Sigmoid colon (tissue), 4 donors: Measurements from ENCODE around the gene RARG.

Source experiments
- CTCF ChIP-seq, 4 experiments: fragments of 450-650 bp in 3 of 4; fragments of 200-600 bp in 1 of 4; IDR thresholded peaks; one replicate each; pipeline ENCODE4 v1.5.1; 2016 to 2019; ENCODE audit warnings: antibody characterized with exemption in 4 of 4, mild to moderate bottlenecking in 3 of 4, moderate library complexity in 2 of 4
- POLR2A ChIP-seq, 2 donors: fragments of 450-650 bp; IDR thresholded peaks; one replicate each; pipeline ENCODE4 v1.6.1; 2016; ENCODE audit warnings: antibody characterized with exemption in 2 of 2, mild to moderate bottlenecking in 2 of 2, moderate library complexity in 2 of 2
- POLR2AphosphoS5 ChIP-seq, 4 donors: sonication (generic); formaldehyde crosslinking; IDR thresholded peaks; one replicate each; pipeline ENCODE4 v1.6.1; 2017; ENCODE audit warnings: antibody characterized with exemption in 4 of 4

GRCh38 chr12:53222170-53222721 lies 9.8 kb downstream of the RARG start:
- TF ChIP-seq CTCF (IDR thresholded peaks at IDR 0.05) (no peak), POLR2A (IDR thresholded peaks at IDR 0.05) (no peak), POLR2AphosphoS5 (IDR thresholded peaks at IDR 0.05) (no peak)
